ENCODE results near the gene SSH3.

The SSH3 gene

DNA sequence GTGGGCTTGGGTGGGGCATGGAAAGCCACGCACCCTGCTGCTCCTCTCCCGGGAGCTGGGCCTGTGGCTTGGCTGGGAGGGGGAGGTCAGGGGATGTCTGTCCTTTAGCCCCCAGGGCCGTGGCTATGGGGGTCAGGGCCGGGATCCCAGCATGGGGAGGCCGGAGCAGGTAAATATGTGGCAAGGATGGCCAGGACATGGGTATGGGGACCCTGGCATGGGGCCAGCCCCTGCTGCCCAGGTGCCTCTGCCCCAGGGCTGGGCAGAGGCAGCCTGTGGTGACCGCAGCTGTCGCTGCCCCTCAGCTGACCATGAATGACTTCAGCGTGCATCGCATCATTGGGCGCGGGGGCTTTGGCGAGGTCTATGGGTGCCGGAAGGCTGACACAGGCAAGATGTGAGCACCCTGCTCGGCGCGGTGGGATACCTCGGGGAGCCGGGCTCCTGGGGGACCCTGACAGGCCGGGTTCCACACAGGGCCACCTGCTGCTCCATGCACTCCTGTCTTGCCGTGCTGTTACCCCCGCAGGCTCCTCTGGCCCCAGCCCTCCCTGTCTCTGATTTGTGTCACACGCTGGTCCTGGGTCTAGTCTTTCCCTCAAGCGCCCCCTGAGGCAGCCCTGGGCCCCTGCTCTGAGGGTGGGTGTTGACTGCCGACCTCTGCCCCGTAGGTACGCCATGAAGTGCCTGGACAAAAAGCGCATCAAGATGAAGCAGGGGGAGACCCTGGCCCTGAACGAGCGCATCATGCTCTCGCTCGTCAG is 22.4 kb upstream of the SSH3 start:
- no peak for DNase-seq

- DNase-seq, result no peak
These were observed 21.7 kb upstream of the SSH3 start for GRCh38 chr11:67281552-67282150.

GRCh38 chr11:67282155-67282875 is 21.0 kb upstream of the SSH3 start:
- no peak for DNase-seq

DNA sequence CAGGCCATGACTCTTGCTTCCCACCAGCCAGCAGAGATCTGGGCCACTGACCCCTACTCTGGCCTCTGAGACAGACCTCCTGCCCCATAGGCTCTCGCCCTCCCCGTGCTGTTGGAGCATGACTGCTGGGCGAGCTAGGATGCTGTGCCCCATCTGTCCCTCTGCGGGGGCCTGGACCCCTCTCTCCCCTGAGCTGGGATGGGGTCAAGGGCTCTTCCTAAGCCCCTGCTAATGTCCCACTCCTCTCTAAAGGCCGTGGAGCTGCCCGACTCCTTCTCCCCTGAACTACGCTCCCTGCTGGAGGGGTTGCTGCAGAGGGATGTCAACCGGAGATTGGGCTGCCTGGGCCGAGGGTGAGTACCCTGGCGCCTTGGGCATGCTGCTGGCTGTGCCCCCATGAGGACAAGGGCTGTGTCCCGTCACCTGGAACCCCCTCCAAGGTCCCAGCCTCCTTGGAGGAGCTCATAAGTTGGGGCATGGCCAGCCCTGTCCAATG is 20.4 kb upstream of the SSH3 start:
- DNase-seq, result no peak

GRCh38 chr11:67283481-67283963 is 19.8 kb upstream of the SSH3 start:
- DNase-seq, result no peak

DNA sequence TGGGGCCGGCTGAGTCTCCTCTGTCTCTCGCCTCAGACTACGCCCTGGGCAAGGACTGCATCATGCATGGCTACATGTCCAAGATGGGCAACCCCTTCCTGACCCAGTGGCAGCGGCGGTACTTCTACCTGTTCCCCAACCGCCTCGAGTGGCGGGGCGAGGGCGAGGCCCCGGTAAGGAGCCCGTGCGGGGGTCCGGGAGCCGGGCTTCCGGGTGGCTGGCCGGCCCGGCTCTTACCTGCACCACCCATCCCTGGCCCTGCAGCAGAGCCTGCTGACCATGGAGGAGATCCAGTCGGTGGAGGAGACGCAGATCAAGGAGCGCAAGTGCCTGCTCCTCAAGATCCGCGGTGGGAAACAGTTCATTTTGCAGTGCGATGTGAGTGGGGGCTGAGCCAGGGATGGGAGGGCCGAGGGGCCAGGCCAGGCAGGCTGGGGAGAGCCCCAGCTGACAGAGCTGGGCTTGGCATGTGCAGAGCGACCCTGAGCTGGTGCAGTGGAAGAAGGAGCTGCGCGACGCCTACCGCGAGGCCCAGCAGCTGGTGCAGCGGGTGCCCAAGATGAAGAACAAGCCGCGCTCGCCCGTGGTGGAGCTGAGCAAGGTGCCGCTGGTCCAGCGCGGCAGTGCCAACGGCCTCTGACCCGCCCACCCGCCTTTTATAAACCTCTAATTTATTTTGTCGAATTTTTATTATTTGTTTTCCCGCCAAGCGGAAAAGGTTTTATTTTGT is 18.4 kb upstream of the SSH3 start:
- no peak for DNase-seq

GRCh38 chr11:67285541-67286498 is 17.5 kb upstream of the SSH3 start:
- DNase-seq, result no peak

GRCh38 chr11:67286621-67287333 is 16.6 kb upstream of the SSH3 start:
- no peak for DNase-seq

DNA sequence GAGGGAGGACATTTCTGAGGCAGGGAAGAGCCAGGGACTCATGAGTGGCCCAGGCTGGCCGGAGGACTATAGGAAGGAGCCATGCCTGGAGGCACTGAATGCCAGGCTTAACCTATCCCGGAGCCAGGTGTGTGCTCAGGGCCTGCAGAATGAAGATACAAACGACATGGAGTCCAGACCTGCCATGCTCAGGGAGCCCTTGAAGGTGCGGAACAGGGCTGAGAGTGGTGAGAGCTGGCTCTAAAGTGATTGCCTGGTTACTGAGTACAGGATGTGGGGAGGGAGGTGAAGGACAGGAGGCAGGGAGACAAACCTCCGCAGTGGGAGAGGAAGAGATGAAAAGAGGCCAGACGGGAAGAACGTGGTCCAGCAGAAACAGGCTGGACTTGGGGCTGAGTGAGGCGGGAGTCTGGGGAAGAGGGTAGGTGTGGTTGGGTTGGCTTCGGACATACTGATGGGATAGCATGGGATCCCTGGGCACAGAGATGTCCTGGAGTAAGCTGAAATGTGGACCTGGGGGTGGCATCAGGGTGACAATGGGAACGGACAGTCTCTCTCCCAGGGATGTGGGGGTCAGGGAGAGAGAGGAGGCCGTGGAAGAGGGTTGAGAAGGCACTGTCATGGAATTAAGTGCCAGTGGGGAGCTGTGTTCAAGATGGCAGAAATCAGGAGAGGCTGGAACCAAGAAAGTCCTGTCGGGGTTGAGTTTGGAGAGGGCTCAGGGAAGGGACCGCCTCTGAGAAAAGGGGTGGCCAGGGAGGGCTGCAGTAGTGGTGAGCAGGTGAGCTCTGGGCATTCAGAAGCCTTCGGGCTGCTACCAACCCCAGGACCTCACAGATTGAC is 15.8 kb upstream of the SSH3 start:
- no peak for DNase-seq

DNA sequence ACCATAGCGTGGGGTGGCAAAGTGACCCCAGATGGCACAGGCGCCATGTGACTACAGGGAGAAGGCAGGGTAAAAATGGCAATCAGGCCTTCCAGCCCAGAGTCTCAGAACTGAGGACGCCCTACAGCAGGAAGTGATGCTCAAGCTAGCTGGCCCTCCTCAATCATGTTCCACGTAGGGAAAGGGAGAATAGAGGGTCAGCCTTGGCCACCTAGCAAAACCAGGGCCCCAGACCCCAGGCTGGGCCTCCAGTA is 15.2 kb upstream of the SSH3 start:
- DNase-seq, result no peak

DNA sequence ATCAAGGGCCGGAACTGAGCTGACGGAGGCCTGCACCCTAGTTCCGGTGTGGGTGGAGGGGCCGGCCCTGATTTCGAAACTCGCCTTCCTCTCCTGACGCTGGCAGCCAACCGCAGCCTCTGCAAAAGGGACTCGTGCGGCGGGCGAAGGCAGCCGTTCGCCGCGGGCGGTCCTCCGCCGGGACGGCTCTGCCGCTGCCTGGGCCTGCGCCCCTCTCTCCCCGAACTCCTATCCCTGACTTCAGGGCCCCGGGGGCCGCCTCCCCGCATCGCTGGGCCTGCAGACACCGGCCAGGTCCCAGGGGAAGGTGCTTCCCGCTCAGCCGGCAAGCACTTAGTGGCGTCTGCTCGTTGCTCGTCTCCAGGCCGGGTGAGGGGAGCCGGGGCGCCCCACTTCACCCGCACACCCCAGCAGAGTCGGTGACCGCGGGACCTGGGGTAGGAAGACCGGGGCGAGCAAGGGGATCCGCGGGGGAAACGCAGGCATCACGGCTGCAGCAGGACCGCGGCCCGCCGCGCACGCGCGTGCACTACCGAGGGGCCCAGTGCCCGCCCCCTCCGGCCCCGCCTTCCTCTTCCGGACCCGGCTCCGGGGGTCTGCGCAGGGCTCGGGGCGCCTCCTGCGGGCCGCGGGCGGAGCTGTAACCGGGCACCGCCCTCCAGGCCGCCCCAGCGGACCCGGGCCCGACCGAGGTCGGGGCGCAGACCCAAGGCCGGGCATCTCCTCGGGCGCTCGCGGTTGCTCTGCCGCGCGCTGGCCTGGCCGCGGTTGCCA is 14.7 kb upstream of the SSH3 start:
- peak; percentile 87 for DNase-seq

DNA sequence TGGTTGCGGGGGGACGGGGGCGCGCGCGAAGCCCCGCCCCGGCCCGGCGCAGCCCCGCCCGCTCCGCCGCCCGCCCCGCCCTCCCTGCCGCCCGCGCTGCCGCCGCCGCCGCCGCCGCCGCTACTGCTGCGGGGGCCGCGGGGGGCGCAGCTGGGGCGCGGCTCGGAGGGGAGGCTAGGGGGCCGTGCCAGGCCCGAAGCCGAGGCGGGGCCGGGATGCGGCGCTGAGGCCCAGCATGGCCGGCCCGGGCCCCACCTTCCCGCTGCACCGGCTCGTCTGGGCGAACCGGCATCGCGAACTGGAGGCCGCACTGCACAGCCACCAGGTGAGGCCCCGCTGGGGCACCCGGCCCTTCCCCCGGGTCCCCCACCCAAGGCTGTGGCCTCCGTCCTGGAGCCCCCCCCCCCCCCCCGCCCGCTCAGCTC is 14.1 kb upstream of the SSH3 start, which contains the start of gene ANKRD13D:
Gene ANKRD13D, plus strand, starts transcription at position 78 of the 425 bp plus-strand sequence. Its CDS starts 158 bp downstream, at position 236.
- DNase-seq, result no peak

- no peak for DNase-seq
These were observed 13.5 kb upstream of the SSH3 start for GRCh38 chr11:67289651-67290479.

- no peak for DNase-seq
These were observed 12.5 kb upstream of the SSH3 start for GRCh38 chr11:67290801-67291200.

GRCh38 chr11:67291481-67292381 is 11.6 kb upstream of the SSH3 start:
- DNase-seq, result no peak

DNA sequence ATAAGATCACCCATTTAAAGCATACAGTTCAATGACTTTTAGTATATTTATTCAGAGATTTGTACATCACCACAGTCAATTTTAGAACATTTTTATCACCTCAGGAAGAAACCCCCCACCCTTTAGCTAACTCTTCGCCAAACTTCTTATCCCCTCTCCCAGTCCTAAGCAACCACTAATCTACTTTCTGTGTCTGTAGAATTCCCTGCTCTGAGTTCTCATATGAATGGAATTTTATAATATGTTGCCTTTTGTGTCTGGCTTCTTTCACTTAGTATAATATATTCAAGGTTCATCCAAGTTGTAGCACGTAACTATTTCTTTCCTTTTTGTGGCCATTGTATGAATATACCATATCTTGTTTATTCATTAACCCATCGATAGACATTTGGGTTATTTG is 10.7 kb upstream of the SSH3 start:
- no peak for DNase-seq

DNA sequence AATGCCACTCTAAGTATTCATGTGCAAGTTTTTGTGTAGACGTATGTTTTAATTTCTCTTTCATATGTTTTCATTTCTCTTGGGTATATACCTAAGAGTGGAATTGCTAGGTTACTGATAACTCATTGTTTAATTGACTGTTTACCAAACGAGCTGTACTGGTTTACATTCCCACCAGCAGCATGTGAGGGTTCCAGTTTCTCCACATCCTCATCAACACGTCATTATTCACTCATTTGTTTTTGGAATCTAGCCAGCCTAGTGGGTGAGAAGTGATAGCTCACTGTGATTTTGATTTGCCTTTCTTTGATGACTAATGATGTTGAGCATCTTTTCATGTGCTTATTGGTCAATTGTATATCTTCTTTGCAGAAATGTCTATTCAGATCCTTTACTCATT is 10.2 kb upstream of the SSH3 start:
- DNase-seq, result no peak
